Measurements from ENCODE around the gene ITGAD.

The ITGAD gene

DNA sequence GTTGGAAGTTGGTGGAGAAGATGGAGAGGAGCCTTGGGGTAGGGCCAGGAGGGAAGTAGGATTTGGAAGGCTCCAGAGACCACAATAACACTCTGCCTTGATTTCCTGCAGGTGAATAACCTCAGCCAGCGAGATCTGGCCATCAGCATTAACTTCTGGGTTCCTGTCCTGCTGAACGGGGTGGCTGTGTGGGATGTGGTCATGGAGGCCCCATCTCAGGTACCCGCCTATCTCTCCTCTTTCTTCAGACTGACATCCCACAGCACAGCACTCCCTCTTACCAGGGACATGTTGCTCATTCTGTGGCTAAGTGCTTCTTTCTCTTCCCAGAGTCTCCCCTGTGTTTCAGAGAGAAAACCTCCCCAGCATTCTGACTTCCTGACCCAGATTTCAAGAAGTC is 30.1 kb downstream of the ITGAD start:
- TF ChIP-seq POLR2A (IDR thresholded peaks at IDR 0.05; ENCODE audit: extremely low read depth, insufficient read length): no peak
- TF ChIP-seq, protein P1, sequence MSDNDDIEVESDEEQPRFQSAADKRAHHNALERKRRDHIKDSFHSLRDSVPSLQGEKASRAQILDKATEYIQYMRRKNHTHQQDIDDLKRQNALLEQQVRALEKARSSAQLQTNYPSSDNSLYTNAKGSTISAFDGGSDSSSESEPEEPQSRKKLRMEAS (IDR thresholded peaks at IDR 0.05; ENCODE audit: low read depth, low read length): no peak
- no peak for TF ChIP-seq MYC (IDR thresholded peaks at IDR 0.05; ENCODE audit: low read depth, low read length)
- TF ChIP-seq, protein P2, sequence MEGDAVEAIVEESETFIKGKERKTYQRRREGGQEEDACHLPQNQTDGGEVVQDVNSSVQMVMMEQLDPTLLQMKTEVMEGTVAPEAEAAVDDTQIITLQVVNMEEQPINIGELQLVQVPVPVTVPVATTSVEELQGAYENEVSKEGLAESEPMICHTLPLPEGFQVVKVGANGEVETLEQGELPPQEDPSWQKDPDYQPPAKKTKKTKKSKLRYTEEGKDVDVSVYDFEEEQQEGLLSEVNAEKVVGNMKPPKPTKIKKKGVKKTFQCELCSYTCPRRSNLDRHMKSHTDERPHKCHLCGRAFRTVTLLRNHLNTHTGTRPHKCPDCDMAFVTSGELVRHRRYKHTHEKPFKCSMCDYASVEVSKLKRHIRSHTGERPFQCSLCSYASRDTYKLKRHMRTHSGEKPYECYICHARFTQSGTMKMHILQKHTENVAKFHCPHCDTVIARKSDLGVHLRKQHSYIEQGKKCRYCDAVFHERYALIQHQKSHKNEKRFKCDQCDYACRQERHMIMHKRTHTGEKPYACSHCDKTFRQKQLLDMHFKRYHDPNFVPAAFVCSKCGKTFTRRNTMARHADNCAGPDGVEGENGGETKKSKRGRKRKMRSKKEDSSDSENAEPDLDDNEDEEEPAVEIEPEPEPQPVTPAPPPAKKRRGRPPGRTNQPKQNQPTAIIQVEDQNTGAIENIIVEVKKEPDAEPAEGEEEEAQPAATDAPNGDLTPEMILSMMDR (IDR thresholded peaks at IDR 0.05; ENCODE audit: low read depth, low read length): no peak
- H3K4me3 ChIP-seq (ENCODE audit: low read depth, low read length): no peak overlapping the region
- no peak for DNase-seq (ENCODE audit: low read depth)

DNA sequence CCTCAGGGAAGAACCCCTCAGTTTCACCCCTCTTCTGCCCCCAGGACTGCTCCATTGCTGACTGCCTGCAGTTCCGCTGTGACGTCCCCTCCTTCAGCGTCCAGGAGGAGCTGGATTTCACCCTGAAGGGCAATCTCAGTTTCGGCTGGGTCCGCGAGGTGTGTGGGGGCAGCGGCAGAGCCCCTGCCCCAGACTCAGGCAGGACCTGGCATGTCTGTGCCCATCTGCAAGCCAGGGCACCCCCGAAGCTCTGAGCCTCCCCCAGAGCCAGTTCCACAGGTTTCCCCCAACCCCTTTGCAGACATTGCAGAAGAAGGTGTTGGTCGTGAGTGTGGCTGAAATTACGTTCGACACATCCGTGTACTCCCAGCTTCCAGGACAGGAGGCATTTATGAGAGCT is 30.7 kb downstream of the ITGAD start:
- DNase-seq (ENCODE audit: low read depth): no peak
- TF ChIP-seq MYC (IDR thresholded peaks at IDR 0.05; ENCODE audit: low read depth, low read length) (no peak), POLR2A (IDR thresholded peaks at IDR 0.05; ENCODE audit: extremely low read depth, insufficient read length) (no peak)
- TF ChIP-seq, protein P1 (IDR thresholded peaks at IDR 0.05; ENCODE audit: low read depth, low read length): no peak
- TF ChIP-seq, protein P2 (IDR thresholded peaks at IDR 0.05; ENCODE audit: low read depth, low read length): no peak
- H3K4me3 ChIP-seq (ENCODE audit: low read depth, low read length): no peak overlapping the region

DNA sequence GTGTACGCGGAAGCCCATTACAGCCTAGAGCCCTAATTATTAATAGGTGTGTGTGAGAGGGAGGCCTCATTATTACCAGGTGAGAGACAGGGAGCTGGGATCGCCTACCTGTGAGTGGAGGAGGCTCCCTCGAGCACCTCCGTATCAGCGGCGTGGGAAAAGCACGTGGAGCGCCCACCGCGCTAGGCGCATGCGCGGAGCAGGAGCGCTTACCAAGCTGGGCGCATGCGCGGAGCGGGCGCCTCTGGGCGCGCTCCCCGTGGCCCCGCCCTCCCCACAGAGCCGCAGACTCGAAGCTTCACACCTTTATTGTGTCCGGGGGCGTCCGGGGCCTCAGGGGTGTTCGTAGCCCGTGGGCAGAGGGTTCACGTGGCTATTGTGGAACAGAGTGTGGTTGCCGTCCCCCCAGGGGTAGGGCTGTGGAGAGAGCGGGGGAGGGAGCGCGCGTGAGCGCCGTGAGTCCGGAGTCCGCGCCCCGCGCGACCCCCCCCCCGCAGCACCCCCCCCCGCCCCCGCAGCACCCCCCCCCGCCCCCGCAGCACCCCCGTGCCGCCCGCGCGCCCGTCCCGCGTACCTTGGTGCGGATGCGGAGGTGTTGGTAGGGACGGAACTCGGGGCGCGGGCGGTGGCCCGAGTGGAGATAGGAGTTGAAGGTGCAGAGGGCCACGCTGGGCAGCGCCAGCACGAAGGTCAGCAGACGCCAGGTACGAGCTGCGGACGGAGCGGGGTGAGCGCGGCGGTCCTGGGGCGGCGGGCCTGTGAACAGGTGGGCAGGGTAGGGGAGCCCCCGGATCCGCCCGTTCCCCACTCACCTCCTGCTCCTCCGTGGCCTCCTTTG is 34.5 kb downstream of the ITGAD start:
- TF ChIP-seq, protein P1 (IDR thresholded peaks at IDR 0.05; ENCODE audit: low read depth, low read length): no peak
- TF ChIP-seq, protein P2 (IDR thresholded peaks at IDR 0.05; ENCODE audit: low read depth, low read length): no peak
- TF ChIP-seq MYC (IDR thresholded peaks at IDR 0.05; ENCODE audit: low read depth, low read length) (no peak), POLR2A (IDR thresholded peaks at IDR 0.05; ENCODE audit: extremely low read depth, insufficient read length) (no peak)
- no peak for DNase-seq (ENCODE audit: low read depth)
- H3K4me3 ChIP-seq (ENCODE audit: low read depth, low read length): no peak overlapping the region

DNA sequence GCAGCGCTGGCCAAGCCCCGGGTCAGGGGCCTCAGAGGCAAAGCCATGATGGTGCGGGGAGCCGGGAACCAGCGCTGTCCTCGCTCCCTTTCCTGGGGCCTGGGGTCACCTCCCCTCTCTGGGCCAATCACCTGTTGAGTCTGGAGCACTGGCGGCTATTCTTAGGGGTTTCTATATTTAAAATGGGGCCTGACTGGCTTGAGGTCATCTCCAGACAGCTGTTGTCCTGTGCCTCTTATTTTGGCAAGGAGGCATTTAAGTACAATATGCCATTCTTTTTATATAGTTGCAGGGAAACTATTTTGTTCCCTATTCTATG is 35.1 kb downstream of the ITGAD start, which contains the start of gene COX6A2:
Gene COX6A2, minus strand, starts transcription at position 82 of the 319 bp plus-strand sequence. Its CDS starts 35 bp downstream, at position 47.
- no peak within 1 kb of the TSS for H3K4me3 ChIP-seq (ENCODE audit: low read depth, low read length)
- TF ChIP-seq POLR2A (IDR thresholded peaks at IDR 0.05; ENCODE audit: extremely low read depth, insufficient read length) (no peak), MYC (IDR thresholded peaks at IDR 0.05; ENCODE audit: low read depth, low read length) (no peak)
- TF ChIP-seq, protein P1 (IDR thresholded peaks at IDR 0.05; ENCODE audit: low read depth, low read length): no peak
- TF ChIP-seq, protein P2 (IDR thresholded peaks at IDR 0.05; ENCODE audit: low read depth, low read length): no peak
- no peak for DNase-seq (ENCODE audit: low read depth)

DNA sequence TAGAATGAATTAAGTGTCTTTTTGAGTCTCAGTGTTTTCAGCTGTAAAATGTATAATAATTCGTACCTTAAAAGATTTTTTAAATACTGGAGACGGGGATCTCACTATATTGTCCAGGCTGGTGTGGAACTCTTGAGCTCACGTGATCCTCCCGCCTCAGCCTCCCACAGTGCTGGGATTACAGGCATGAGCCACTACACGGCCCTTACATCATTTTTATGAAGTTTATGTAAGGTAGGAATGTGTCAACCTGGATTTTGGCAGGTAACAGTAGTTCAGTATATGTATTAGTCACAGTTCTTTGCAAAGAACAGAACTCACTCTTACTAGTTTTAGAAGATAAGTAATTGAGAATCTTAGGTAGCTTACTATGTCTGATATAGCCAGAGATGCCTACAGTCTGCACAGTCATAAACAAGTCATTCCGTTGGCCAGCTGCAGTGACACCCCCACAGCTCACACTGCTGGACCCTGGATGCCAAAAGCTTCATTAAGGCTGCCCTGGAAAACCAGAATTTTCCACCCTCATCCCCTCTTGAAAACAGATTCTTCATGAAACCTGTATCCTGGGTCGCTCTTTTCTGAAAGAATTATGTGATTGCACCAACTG is 35.6 kb downstream of the ITGAD start:
- no peak for DNase-seq (ENCODE audit: low read depth)
- TF ChIP-seq MYC (IDR thresholded peaks at IDR 0.05; ENCODE audit: low read depth, low read length) (no peak), POLR2A (IDR thresholded peaks at IDR 0.05; ENCODE audit: extremely low read depth, insufficient read length) (no peak)
- TF ChIP-seq, protein P2 (IDR thresholded peaks at IDR 0.05; ENCODE audit: low read depth, low read length): no peak
- TF ChIP-seq, protein P1 (IDR thresholded peaks at IDR 0.05; ENCODE audit: low read depth, low read length): no peak
- no peak overlapping the region for H3K4me3 ChIP-seq (ENCODE audit: low read depth, low read length)
